HepG2 (cell line): ENCODE measurements around the gene KRTAP10-8. TPM values are rescaled to one million over a fixed set of nuclear protein-coding genes. Genes with fewer than 3 reads are reported as not detected.

Source experiments
- ATAC-seq: fragments of 200-7000 bp; cut with Tn5 transposase; 3 replicates; pipeline ENCODE4 v1.9.1; 2020; ENCODE audit warnings: mild to moderate bottlenecking, moderate library complexity
- BruUV-seq: library from RNA; stranded (reverse); fragments of 400-500 nt; replicated peaks from 2 replicates; lab custom pipeline; 2021; lab: Mats Ljungman, UMichigan
- CTCF ChIA-PET: fragments of 300-600 bp; formaldehyde crosslinking; extraction: SDS; loops from one replicate; lab custom pipeline; 2021; ENCODE audit warnings: low total read pairs, inconsistent platforms, low intra/inter-chr PET ratio; lab: Yijun Ruan, JAX
- POLR2A ChIA-PET: fragments of 350-600 bp; sonication (Branson Sonifier 250); formaldehyde crosslinking; loops from one replicate; lab custom pipeline; 2020; ENCODE audit warnings: antibody characterized with exemption, inconsistent platforms; lab: Yijun Ruan, JAX
- DNase-seq: peaks from one replicate; pipeline ENCODE4 v3.0.0-alpha.2; 2015; ENCODE audit warnings: low spot score
- FAIRE-seq: peaks from 3 replicates; lab custom pipeline; 2011; peaks lifted over from hg19 to GRCh38; lab: Jason Lieb, UNC
- H2AFZ ChIP-seq: one replicate; pipeline ENCODE4 v1.6.1; 2011; ENCODE audit warnings: low read length, inconsistent platforms
- H3K27ac ChIP-seq: fragments of 300-600 bp; 3 replicates; pipeline ENCODE4 v1.8.0; 2011; ENCODE audit warnings: mixed run types, mild to moderate bottlenecking, mixed read lengths, low read length, inconsistent platforms; ENCODE audit not compliant: insufficient read depth; ENCODE audit errors: extremely low read length
- H3K27me3 ChIP-seq, 2 experiments: fragments of 200-600 bp in 1 of 2; 2 replicates in 1 of 2; 3 replicates in 1 of 2; pipeline versions ENCODE4 v1.6.0 to v1.8.0; 2011; ENCODE audit warnings: low read length in 2 of 2, mild to moderate bottlenecking in 2 of 2, moderate library complexity in 2 of 2, inconsistent platforms in 1 of 2; ENCODE audit not compliant: insufficient read depth in 2 of 2, control insufficient read depth in 1 of 2
- H3K36me3 ChIP-seq, 2 experiments: fragments of 200-600 bp in 1 of 2; replicated peaks in 1 of 2; 2 replicates in 1 of 2; 3 replicates in 1 of 2; pipeline versions ENCODE4 v1.5.1 to v1.8.0; 2011; ENCODE audit warnings: low read length in 2 of 2, inconsistent platforms in 1 of 2; ENCODE audit not compliant: insufficient read depth in 2 of 2, control insufficient read depth in 1 of 2
- H3K4me1 ChIP-seq: 2 replicates; pipeline ENCODE4 v1.5.1; 2012; ENCODE audit warnings: low read length, inconsistent platforms; ENCODE audit not compliant: insufficient read depth
- H3K4me2 ChIP-seq: 2 replicates; pipeline ENCODE4 v1.6.0; 2011; ENCODE audit warnings: low read depth, low read length, inconsistent platforms
- H3K4me3 ChIP-seq, 3 experiments: fragments of 200-600 bp in 1 of 3; sonication (generic), shearing (Covaris generic) in 1 of 3; replicated peaks in 1 of 3; 2 replicates each; pipeline ENCODE4 v1.5.1; 2011 to 2016; ENCODE audit warnings: low read length in 3 of 3, inconsistent platforms in 2 of 3, low read depth in 2 of 3, mild to moderate bottlenecking in 2 of 3, control low read depth in 1 of 3, mixed read lengths in 1 of 3; ENCODE audit not compliant: insufficient read depth in 1 of 3
- H3K79me2 ChIP-seq: one replicate; pipeline ENCODE4 v1.6.1; 2011; ENCODE audit warnings: low read length, inconsistent platforms; ENCODE audit not compliant: insufficient read depth
- H3K9ac ChIP-seq: 2 replicates; pipeline ENCODE4 v1.6.0; 2011; ENCODE audit warnings: mild to moderate bottlenecking, low read depth, low read length, inconsistent platforms; ENCODE audit not compliant: insufficient read depth
- H3K9me3 ChIP-seq: 2 replicates; pipeline ENCODE4 v1.5.1; 2012; ENCODE audit warnings: mild to moderate bottlenecking, low read length
- H4K20me1 ChIP-seq: 2 replicates; pipeline ENCODE4 v1.6.0; 2011; ENCODE audit warnings: inconsistent platforms, mild to moderate bottlenecking, low read length, moderate library complexity; ENCODE audit not compliant: insufficient read depth
- GABPA ChIP-seq, 2 experiments: IDR thresholded peaks; 2 replicates each; pipeline ENCODE4 v1.6.1; 2011 to 2016; ENCODE audit warnings: low read depth in 2 of 2, low read length in 1 of 2, missing biosample characterization in 1 of 2, missing genetic modification characterization in 1 of 2
- GATA4 ChIP-seq: sonication (generic); IDR thresholded peaks from 2 replicates; pipeline ENCODE4 v1.6.1; 2016; ENCODE audit warnings: antibody characterized with exemption, low read depth, borderline replicate concordance
- KLF9 ChIP-seq: IDR thresholded peaks from 2 replicates; pipeline ENCODE4 v1.6.1; 2016; ENCODE audit warnings: low read depth
- RFX5 ChIP-seq: IDR thresholded peaks from 2 replicates; pipeline ENCODE4 v1.6.1; 2011; ENCODE audit warnings: low read depth, low read length, improper control_type of control experiment
- TOE1 ChIP-seq: sonication (generic); formaldehyde crosslinking; IDR thresholded peaks from 2 replicates; pipeline ENCODE4 v1.4.0; 2020; ENCODE audit warnings: mild to moderate bottlenecking, missing genetic modification reagents
- WGBS: methylation state at CpG from one replicate; pipeline ENCODE4 v1.1.6; 2017; ENCODE audit warnings: low lambda C conversion rate; 5-methylcytosine and 5-hydroxymethylcytosine counted together
- in situ Hi-C: cut with HindIII; loops from 2 replicates; pipeline ENCODE4 v1.10.0; 2017; ENCODE audit warnings: low pct_unique_long_range_greater_than_20kb; ENCODE audit not compliant: extremely low pct_ligation_motif_present
- intact Hi-C: fragments of 100-400 bp; cut with micrococcal nuclease; formaldehyde crosslinking; loops from one replicate; pipeline ENCODE4 v1.10.0; 2022; ENCODE audit not compliant: unreplicated experiment
- polyA plus RNA-seq, 8 experiments: library from polyadenylated mRNA; depleted of rRNA in 3 of 8; stranded (reverse) in 7 of 8; unstranded in 1 of 8; fragments of >200 nt; fragmentation: Illumina TruSeq in 4 of 8; extraction: Trizol in 4 of 8; gene quantifications; 2 replicates each; pipeline versions ENCODE4 v1.2.1 to v1.2.3, GENCODE V29; 2011 to 2016; ENCODE audit warnings: low read depth in 4 of 8, missing spikeins in 1 of 8, mixed read lengths in 1 of 8; ENCODE audit not compliant: insufficient read depth in 1 of 8
- total RNA-seq, 5 experiments: library from RNA; depleted of rRNA; stranded (reverse); fragments of >200 nt; fragmentation: Illumina TruSeq; extraction: Trizol; gene quantifications; 2 replicates each; pipeline ENCODE4 v1.2.3, GENCODE V29; 2016; ENCODE audit warnings: low read depth in 1 of 5
- TF ChIP-seq, protein P1 (sequence below): IDR thresholded peaks from 2 replicates; pipeline ENCODE4 v1.4.0; 2020; ENCODE audit warnings: mild to moderate bottlenecking, missing genetic modification reagents
- TF ChIP-seq, protein P2 (sequence below): sonication (generic); formaldehyde crosslinking; conservative IDR thresholded peaks from 2 replicates; pipeline ENCODE4 v1.5.0; 2020; ENCODE audit warnings: missing genetic modification reagents
- TF ChIP-seq, protein P3 (sequence below): sonication (generic); formaldehyde crosslinking; IDR thresholded peaks from 2 replicates; pipeline ENCODE4 v1.4.0; 2020; ENCODE audit warnings: mild to moderate bottlenecking, missing genetic modification reagents

KRTAP10-8 gene
- total and polyA plus RNA-seq, 2 of the 13 experiments (the other 11 are each of a cell fraction or from before 2014, with no cell fraction given), result not detected

DNA sequence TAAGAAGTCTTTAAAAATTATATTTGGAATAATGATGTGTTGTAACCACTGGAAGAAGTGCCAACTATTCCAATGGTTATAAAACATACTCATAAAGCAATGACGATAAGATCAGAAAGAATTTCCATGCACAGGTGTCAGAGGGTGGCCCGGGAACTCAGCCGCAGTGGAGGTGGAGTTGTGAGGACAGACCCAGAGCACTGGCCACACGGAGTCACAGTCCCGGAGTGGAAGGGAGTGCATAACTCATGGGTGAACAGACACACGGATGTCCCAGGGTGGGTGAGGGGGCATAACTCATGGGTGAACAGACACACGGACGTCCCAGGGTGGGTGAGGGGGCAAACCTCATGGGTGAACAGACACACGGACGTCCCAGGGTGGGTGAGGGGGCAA, 35.9 kb upstream of the KRTAP10-8 start:
- ATAC-seq (no peak), FAIRE-seq (no peak), DNase-seq (no peak)
- POLR2A ChIA-PET, result no interaction called here
- H2AFZ ChIP-seq, result no peak overlapping the region
- no peaks in the 10 kb centered on the region for H3K36me3 ChIP-seq
- no peaks in the 10 kb centered on the region for H3K27me3 ChIP-seq
- TF ChIP-seq TOE1 (CRISPR knock-in tag) (no peak), GABPA (IDR thresholded peaks at IDR 0.05; ENCODE audit: low read depth, low read length) (no peak), GABPA (CRISPR knock-in tag; IDR thresholded peaks at IDR 0.05; ENCODE audit: low read depth) (no peak), KLF9 (no peak), RFX5 (no peak), GATA4 (no peak)
- TF ChIP-seq, protein P1, sequence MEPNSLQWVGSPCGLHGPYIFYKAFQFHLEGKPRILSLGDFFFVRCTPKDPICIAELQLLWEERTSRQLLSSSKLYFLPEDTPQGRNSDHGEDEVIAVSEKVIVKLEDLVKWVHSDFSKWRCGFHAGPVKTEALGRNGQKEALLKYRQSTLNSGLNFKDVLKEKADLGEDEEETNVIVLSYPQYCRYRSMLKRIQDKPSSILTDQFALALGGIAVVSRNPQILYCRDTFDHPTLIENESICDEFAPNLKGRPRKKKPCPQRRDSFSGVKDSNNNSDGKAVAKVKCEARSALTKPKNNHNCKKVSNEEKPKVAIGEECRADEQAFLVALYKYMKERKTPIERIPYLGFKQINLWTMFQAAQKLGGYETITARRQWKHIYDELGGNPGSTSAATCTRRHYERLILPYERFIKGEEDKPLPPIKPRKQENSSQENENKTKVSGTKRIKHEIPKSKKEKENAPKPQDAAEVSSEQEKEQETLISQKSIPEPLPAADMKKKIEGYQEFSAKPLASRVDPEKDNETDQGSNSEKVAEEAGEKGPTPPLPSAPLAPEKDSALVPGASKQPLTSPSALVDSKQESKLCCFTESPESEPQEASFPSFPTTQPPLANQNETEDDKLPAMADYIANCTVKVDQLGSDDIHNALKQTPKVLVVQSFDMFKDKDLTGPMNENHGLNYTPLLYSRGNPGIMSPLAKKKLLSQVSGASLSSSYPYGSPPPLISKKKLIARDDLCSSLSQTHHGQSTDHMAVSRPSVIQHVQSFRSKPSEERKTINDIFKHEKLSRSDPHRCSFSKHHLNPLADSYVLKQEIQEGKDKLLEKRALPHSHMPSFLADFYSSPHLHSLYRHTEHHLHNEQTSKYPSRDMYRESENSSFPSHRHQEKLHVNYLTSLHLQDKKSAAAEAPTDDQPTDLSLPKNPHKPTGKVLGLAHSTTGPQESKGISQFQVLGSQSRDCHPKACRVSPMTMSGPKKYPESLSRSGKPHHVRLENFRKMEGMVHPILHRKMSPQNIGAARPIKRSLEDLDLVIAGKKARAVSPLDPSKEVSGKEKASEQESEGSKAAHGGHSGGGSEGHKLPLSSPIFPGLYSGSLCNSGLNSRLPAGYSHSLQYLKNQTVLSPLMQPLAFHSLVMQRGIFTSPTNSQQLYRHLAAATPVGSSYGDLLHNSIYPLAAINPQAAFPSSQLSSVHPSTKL (CRISPR knock-in tag), result no peak
- TF ChIP-seq, protein P2, sequence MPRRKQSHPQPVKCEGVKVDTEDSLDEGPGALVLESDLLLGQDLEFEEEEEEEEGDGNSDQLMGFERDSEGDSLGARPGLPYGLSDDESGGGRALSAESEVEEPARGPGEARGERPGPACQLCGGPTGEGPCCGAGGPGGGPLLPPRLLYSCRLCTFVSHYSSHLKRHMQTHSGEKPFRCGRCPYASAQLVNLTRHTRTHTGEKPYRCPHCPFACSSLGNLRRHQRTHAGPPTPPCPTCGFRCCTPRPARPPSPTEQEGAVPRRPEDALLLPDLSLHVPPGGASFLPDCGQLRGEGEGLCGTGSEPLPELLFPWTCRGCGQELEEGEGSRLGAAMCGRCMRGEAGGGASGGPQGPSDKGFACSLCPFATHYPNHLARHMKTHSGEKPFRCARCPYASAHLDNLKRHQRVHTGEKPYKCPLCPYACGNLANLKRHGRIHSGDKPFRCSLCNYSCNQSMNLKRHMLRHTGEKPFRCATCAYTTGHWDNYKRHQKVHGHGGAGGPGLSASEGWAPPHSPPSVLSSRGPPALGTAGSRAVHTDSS (CRISPR knock-in tag), result no peak
- TF ChIP-seq, protein P3, sequence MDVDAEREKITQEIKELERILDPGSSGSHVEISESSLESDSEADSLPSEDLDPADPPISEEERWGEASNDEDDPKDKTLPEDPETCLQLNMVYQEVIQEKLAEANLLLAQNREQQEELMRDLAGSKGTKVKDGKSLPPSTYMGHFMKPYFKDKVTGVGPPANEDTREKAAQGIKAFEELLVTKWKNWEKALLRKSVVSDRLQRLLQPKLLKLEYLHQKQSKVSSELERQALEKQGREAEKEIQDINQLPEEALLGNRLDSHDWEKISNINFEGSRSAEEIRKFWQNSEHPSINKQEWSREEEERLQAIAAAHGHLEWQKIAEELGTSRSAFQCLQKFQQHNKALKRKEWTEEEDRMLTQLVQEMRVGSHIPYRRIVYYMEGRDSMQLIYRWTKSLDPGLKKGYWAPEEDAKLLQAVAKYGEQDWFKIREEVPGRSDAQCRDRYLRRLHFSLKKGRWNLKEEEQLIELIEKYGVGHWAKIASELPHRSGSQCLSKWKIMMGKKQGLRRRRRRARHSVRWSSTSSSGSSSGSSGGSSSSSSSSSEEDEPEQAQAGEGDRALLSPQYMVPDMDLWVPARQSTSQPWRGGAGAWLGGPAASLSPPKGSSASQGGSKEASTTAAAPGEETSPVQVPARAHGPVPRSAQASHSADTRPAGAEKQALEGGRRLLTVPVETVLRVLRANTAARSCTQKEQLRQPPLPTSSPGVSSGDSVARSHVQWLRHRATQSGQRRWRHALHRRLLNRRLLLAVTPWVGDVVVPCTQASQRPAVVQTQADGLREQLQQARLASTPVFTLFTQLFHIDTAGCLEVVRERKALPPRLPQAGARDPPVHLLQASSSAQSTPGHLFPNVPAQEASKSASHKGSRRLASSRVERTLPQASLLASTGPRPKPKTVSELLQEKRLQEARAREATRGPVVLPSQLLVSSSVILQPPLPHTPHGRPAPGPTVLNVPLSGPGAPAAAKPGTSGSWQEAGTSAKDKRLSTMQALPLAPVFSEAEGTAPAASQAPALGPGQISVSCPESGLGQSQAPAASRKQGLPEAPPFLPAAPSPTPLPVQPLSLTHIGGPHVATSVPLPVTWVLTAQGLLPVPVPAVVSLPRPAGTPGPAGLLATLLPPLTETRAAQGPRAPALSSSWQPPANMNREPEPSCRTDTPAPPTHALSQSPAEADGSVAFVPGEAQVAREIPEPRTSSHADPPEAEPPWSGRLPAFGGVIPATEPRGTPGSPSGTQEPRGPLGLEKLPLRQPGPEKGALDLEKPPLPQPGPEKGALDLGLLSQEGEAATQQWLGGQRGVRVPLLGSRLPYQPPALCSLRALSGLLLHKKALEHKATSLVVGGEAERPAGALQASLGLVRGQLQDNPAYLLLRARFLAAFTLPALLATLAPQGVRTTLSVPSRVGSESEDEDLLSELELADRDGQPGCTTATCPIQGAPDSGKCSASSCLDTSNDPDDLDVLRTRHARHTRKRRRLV (CRISPR knock-in tag), result no peak
- peaks cover 32% of the 10 kb centered on the region for H3K4me1 ChIP-seq
- intact Hi-C loops, result no loop called here
- in situ Hi-C loops, result no loop called here
- H3K9me3 ChIP-seq, result peaks cover 12% of the 10 kb centered on the region
- H3K79me2 ChIP-seq, result no peaks in the 10 kb centered on the region
- no TSS peak for BruUV-seq
- no peak overlapping the region for H3K4me2 ChIP-seq
- H3K27ac ChIP-seq, result no peak overlapping the region
- no peak overlapping the region for H3K4me3 ChIP-seq
- no peak overlapping the region for H3K9ac ChIP-seq
- CTCF ChIA-PET, result no interaction called here
- WGBS, result 83% methylated on average over 8 of the region's 10 CpGs
- H4K20me1 ChIP-seq, result no peaks in the 10 kb centered on the region
